HepG2 (cell line): ENCODE results near the gene PLSCR3. TPM values are rescaled to one million over a fixed set of nuclear protein-coding genes. Genes with fewer than 3 reads are reported as not detected.
A peak's percentile ranks its signal among the peaks of the same experiment; 100 is the strongest.

Experiments used
- ATAD3A ChIP-seq: sonication (generic); formaldehyde crosslinking; IDR thresholded peaks from 2 replicates; pipeline ENCODE4 v1.4.0; 2020; ENCODE audit warnings: missing genetic modification reagents
- BCL6 ChIP-seq: IDR thresholded peaks from 2 replicates; pipeline ENCODE4 v1.6.1; 2016; ENCODE audit warnings: missing genetic modification reagents, missing compliant biosample characterization
- BORCS8-MEF2B ChIP-seq: sonication (generic); formaldehyde crosslinking; IDR thresholded peaks from 2 replicates; pipeline ENCODE4 v1.8.0; 2022; ENCODE audit warnings: mild to moderate bottlenecking, missing genetic modification reagents
- DNMT1 ChIP-seq: sonication (generic); formaldehyde crosslinking; IDR thresholded peaks from 2 replicates; pipeline ENCODE4 v1.5.1; 2020; ENCODE audit warnings: mild to moderate bottlenecking, missing genetic modification reagents
- GLMP ChIP-seq: sonication (generic); formaldehyde crosslinking; IDR thresholded peaks from 2 replicates; pipeline ENCODE4 v1.9.0; 2021; ENCODE audit warnings: missing genetic modification reagents, mild to moderate bottlenecking, borderline replicate concordance
- KIAA2018 ChIP-seq: sonication (generic); formaldehyde crosslinking; IDR thresholded peaks from 2 replicates; pipeline ENCODE4 v1.5.0; 2020; ENCODE audit warnings: mild to moderate bottlenecking, missing genetic modification reagents, borderline replicate concordance
- ONECUT2 ChIP-seq: sonication (generic); formaldehyde crosslinking; IDR thresholded peaks from 2 replicates; pipeline ENCODE4 v1.4.0; 2020; ENCODE audit warnings: missing genetic modification reagents
- PHB2 ChIP-seq: fragments of 450-650 bp; IDR thresholded peaks from 2 replicates; pipeline ENCODE4 v1.6.1; 2018; ENCODE audit not compliant: partially characterized antibody
- PITX1 ChIP-seq: sonication (generic); formaldehyde crosslinking; IDR thresholded peaks from 2 replicates; pipeline ENCODE4 v1.5.1; 2020; ENCODE audit warnings: mild to moderate bottlenecking, missing genetic modification reagents
- POGZ ChIP-seq: sonication (generic); formaldehyde crosslinking; IDR thresholded peaks from 2 replicates; pipeline ENCODE4 v1.4.0; 2020; ENCODE audit warnings: mild to moderate bottlenecking, missing genetic modification reagents
- SAFB2 ChIP-seq: sonication (generic); formaldehyde crosslinking; IDR thresholded peaks from 2 replicates; pipeline ENCODE4 v1.5.1; 2020; ENCODE audit warnings: missing genetic modification reagents, low read depth, mild to moderate bottlenecking, borderline replicate concordance
- SSRP1 ChIP-seq: IDR thresholded peaks from 2 replicates; pipeline ENCODE4 v1.6.1; 2016; ENCODE audit warnings: control low read depth
- STAT6 ChIP-seq: sonication (generic); formaldehyde crosslinking; IDR thresholded peaks from 2 replicates; pipeline ENCODE4 v1.4.0; 2020; ENCODE audit warnings: missing genetic modification reagents, mild to moderate bottlenecking, borderline replicate concordance
- TRIM22 ChIP-seq: fragments of 450-650 bp; IDR thresholded peaks from 2 replicates; pipeline ENCODE4 v1.6.1; 2017
- ZNF292 ChIP-seq: sonication (generic); formaldehyde crosslinking; IDR thresholded peaks from 2 replicates; pipeline ENCODE4 v1.8.1; 2022; ENCODE audit warnings: mild to moderate bottlenecking, low read depth, missing genetic modification reagents, borderline replicate concordance
- ZNF354B ChIP-seq: sonication (generic); formaldehyde crosslinking; IDR thresholded peaks from 2 replicates; pipeline ENCODE4 v1.8.0; 2022; ENCODE audit warnings: mild to moderate bottlenecking, missing genetic modification reagents
- polyA plus RNA-seq, 8 experiments: library from polyadenylated mRNA; depleted of rRNA in 3 of 8; stranded (reverse) in 7 of 8; unstranded in 1 of 8; fragments of >200 nt; fragmentation: Illumina TruSeq in 4 of 8; extraction: Trizol in 4 of 8; gene quantifications; 2 replicates each; pipeline versions ENCODE4 v1.2.1 to v1.2.3, GENCODE V29; 2011 to 2016; ENCODE audit warnings: low read depth in 4 of 8, missing spikeins in 1 of 8, mixed read lengths in 1 of 8; ENCODE audit not compliant: insufficient read depth in 1 of 8
- total RNA-seq, 5 experiments: library from RNA; depleted of rRNA; stranded (reverse); fragments of >200 nt; fragmentation: Illumina TruSeq; extraction: Trizol; gene quantifications; 2 replicates each; pipeline ENCODE4 v1.2.3, GENCODE V29; 2016; ENCODE audit warnings: low read depth in 1 of 5

The PLSCR3 gene
- total and polyA plus RNA-seq, 2 of the 13 experiments (the other 11 are each of a cell fraction or from before 2014, with no cell fraction given): 5.6 to 6.2 TPM

GRCh38 chr17:7380855-7381683, 13.3 kb downstream of the PLSCR3 start, which contains the start of gene TNK1 (continued):
- TF ChIP-seq SAFB2 (CRISPR knock-in tag): 0 out of 2 replicates have a peak, but pooled peaks have one; percentile 39
- no peak for TF ChIP-seq BORCS8-MEF2B (CRISPR knock-in tag)
- no peak for TF ChIP-seq GLMP (CRISPR knock-in tag)
- no peak for TF ChIP-seq BCL6
- TF ChIP-seq PHB2: no peak
- no peak for TF ChIP-seq ATAD3A (CRISPR knock-in tag)
- TF ChIP-seq SSRP1 (CRISPR knock-in tag): no peak
- no peak for TF ChIP-seq DNMT1 (CRISPR knock-in tag)
- TF ChIP-seq TRIM22: no peak
- no peak for TF ChIP-seq POGZ
- TF ChIP-seq ZNF292: no peak
- TF ChIP-seq STAT6 (CRISPR knock-in tag): no peak
- TF ChIP-seq ZNF354B (CRISPR knock-in tag): no peak
- TF ChIP-seq ONECUT2: no peak
- no peak for TF ChIP-seq KIAA2018 (CRISPR knock-in tag)
- TF ChIP-seq PITX1: peak; percentile 48; the same call in 1 of the 2 replicates
